ENCODE results near the gene SDE2.
"Not testable (repeated sequence)": the region's sequence is repeated elsewhere in the genome, so short reads cannot be mapped to it uniquely, and the experiment has no call there.

Gene SDE2

DNA sequence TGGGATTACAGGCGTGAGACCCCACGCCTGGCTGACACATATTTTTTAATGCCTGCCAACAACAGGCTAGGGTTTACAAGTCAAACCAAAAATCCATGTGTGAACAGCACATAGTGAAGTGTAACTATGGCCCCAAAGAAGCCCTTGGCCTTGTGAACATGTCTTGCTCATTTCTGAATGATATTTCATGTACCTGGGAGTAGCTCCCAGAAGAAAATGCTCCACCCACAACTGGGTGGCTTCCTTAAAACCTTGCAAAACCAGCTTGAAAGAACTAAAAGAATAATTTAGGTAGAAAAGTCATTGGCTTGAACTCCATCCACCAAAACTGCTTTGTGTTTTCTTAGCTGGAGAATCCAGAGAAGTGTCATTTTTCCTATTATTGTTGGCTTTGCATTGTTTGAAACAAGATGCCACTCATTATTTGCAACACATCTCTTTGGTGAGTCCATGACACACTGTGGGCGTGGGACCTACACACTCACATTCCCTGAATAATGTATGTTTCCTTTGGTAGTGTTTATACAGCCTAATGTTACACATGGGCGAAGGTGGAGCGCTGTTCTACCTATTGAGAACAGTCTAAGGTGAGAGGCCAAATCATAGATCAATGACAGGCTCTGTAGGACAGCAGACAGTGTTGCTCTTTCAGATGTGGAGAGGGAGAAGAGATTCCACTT is 28.5 kb upstream of the SDE2 start:
- no peaks in the 10 kb centered on the region for H3K36me3 ChIP-seq (ENCODE audit: control insufficient read depth, insufficient read depth, low read length)
- H3K27ac ChIP-seq (ENCODE audit: low read depth, low read length), result no peak overlapping the region
- H3K4me3 ChIP-seq (ENCODE audit: low read length), result no peak overlapping the region
- no peak overlapping the region for H3K9ac ChIP-seq (ENCODE audit: low read length)
- no peaks in the 10 kb centered on the region for H3K27me3 ChIP-seq (ENCODE audit: control insufficient read depth, insufficient read depth, low read length)
- H3K4me1 ChIP-seq (ENCODE audit: control insufficient read depth, insufficient read depth, low read length), result no peaks in the 10 kb centered on the region

- Histone ChIP-seq H3K27me3 (ENCODE audit: control insufficient read depth, insufficient read depth, low read length) (no peaks in the 10 kb centered on the region), H3K9ac (ENCODE audit: low read length) (no peak overlapping the region), H3K27ac (ENCODE audit: low read depth, low read length) (no peak overlapping the region), H3K4me3 (ENCODE audit: low read length) (no peak overlapping the region), H3K36me3 (ENCODE audit: control insufficient read depth, insufficient read depth, low read length) (no peaks in the 10 kb centered on the region), H3K4me1 (ENCODE audit: control insufficient read depth, insufficient read depth, low read length) (no peaks in the 10 kb centered on the region)
Measured at GRCh38 chr1:226026833-226027232, 27.7 kb upstream of the SDE2 start.

- H3K27me3 ChIP-seq (ENCODE audit: control insufficient read depth, insufficient read depth, low read length), result no peaks in the 10 kb centered on the region
- no peak overlapping the region for H3K9ac ChIP-seq (ENCODE audit: low read length)
- H3K4me3 ChIP-seq (ENCODE audit: low read length), result no peak overlapping the region
- H3K36me3 ChIP-seq (ENCODE audit: control insufficient read depth, insufficient read depth, low read length), result no peaks in the 10 kb centered on the region
- H3K27ac ChIP-seq (ENCODE audit: low read depth, low read length), result no peak overlapping the region
- H3K4me1 ChIP-seq (ENCODE audit: control insufficient read depth, insufficient read depth, low read length), result no peaks in the 10 kb centered on the region
Measured at GRCh38 chr1:226023735-226024134, 24.6 kb upstream of the SDE2 start.

GRCh38 chr1:226021801-226022200 is 22.7 kb upstream of the SDE2 start:
- H3K36me3 ChIP-seq (ENCODE audit: control insufficient read depth, insufficient read depth, low read length), result no peaks in the 10 kb centered on the region
- no peaks in the 10 kb centered on the region for H3K27me3 ChIP-seq (ENCODE audit: control insufficient read depth, insufficient read depth, low read length)
- no peak overlapping the region for H3K27ac ChIP-seq (ENCODE audit: low read depth, low read length)
- H3K9ac ChIP-seq (ENCODE audit: low read length), result no peak overlapping the region
- H3K4me1 ChIP-seq (ENCODE audit: control insufficient read depth, insufficient read depth, low read length), result no peaks in the 10 kb centered on the region
- no peak overlapping the region for H3K4me3 ChIP-seq (ENCODE audit: low read length)

DNA sequence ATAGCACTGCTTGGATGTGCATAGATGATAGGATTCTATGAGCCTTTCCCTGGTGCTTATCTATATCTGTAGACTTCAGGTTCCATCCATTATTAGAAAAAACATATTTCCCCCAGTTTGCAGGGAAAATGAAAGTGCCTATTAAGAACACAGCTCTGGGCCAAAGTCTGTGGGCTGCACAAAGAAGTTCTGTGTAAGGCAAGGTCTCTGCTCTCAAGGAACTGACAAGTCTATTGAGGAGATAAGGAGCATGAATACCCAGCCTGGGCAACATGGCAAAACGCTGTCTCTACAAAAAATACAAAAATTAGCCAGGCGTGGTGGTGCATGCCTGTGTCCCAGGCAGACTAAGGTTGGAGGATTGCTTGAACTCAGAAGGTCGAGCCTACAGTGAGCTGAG is 22.3 kb upstream of the SDE2 start:
- H3K36me3 ChIP-seq (ENCODE audit: control insufficient read depth, insufficient read depth, low read length), result no peaks in the 10 kb centered on the region
- H3K27ac ChIP-seq (ENCODE audit: low read depth, low read length), result no peak overlapping the region
- H3K4me1 ChIP-seq (ENCODE audit: control insufficient read depth, insufficient read depth, low read length), result no peaks in the 10 kb centered on the region
- no peak overlapping the region for H3K9ac ChIP-seq (ENCODE audit: low read length)
- H3K27me3 ChIP-seq (ENCODE audit: control insufficient read depth, insufficient read depth, low read length), result no peaks in the 10 kb centered on the region
- no peak overlapping the region for H3K4me3 ChIP-seq (ENCODE audit: low read length)

DNA sequence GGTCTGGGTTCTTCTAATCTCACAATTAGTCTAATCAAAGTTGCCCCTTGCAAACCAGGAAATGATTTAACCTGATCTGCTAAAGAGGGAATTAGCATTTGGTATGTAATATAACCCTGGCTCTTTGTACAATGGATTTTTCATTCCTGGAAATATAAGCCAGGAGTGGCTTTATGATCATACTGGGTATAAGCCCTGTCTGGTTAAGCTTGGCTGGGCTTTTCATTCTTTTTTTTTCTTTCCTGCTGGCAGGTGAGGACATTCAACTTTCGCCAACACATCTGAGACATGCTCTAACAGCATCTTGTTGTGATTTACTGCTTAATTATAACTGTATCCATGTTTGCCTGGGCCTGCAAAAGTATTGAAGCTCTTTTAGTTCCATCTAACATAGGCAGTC is 20.4 kb upstream of the SDE2 start:
- no peak overlapping the region for H3K4me3 ChIP-seq (ENCODE audit: low read length)
- H3K27me3 ChIP-seq (ENCODE audit: control insufficient read depth, insufficient read depth, low read length), result no peaks in the 10 kb centered on the region
- H3K36me3 ChIP-seq (ENCODE audit: control insufficient read depth, insufficient read depth, low read length), result no peaks in the 10 kb centered on the region
- no peak overlapping the region for H3K27ac ChIP-seq (ENCODE audit: low read depth, low read length)
- no peaks in the 10 kb centered on the region for H3K4me1 ChIP-seq (ENCODE audit: control insufficient read depth, insufficient read depth, low read length)
- H3K9ac ChIP-seq (ENCODE audit: low read length), result no peak overlapping the region

GRCh38 chr1:226017070-226017469 is 17.9 kb upstream of the SDE2 start:
- Histone ChIP-seq H3K27ac (ENCODE audit: low read depth, low read length) (no peak overlapping the region), H3K9ac (ENCODE audit: low read length) (no peak overlapping the region), H3K27me3 (ENCODE audit: control insufficient read depth, insufficient read depth, low read length) (no peaks in the 10 kb centered on the region), H3K4me1 (ENCODE audit: control insufficient read depth, insufficient read depth, low read length) (no peaks in the 10 kb centered on the region), H3K36me3 (ENCODE audit: control insufficient read depth, insufficient read depth, low read length) (no peaks in the 10 kb centered on the region), H3K4me3 (ENCODE audit: low read length) (no peak overlapping the region)

DNA sequence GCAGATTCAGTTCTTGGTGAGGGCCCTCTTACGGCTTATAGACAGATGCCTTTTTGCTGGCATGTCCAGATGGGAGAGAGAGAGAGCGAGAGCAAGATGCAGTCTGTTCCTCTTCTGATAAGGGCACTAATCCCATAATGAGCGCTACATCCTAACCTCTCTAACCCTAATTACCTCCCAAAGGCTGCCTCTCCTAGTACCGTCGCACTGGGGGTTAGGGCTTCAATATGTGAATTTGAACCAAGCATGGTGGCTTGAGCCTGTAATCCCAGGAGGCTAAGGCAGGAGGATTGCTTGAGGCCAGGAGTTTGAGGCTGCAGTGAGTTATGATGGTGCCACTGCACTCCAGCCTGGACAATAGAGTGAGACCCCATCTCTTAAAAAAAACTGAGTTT is 10.5 kb upstream of the SDE2 start:
- no peak overlapping the region for H3K27ac ChIP-seq (ENCODE audit: low read depth, low read length)
- H3K4me3 ChIP-seq (ENCODE audit: low read length), result no peak overlapping the region
- no peaks in the 10 kb centered on the region for H3K4me1 ChIP-seq (ENCODE audit: control insufficient read depth, insufficient read depth, low read length)
- H3K9ac ChIP-seq (ENCODE audit: low read length), result no peak overlapping the region
- H3K36me3 ChIP-seq (ENCODE audit: control insufficient read depth, insufficient read depth, low read length), result no peaks in the 10 kb centered on the region
- H3K27me3 ChIP-seq (ENCODE audit: control insufficient read depth, insufficient read depth, low read length), result no peaks in the 10 kb centered on the region

DNA sequence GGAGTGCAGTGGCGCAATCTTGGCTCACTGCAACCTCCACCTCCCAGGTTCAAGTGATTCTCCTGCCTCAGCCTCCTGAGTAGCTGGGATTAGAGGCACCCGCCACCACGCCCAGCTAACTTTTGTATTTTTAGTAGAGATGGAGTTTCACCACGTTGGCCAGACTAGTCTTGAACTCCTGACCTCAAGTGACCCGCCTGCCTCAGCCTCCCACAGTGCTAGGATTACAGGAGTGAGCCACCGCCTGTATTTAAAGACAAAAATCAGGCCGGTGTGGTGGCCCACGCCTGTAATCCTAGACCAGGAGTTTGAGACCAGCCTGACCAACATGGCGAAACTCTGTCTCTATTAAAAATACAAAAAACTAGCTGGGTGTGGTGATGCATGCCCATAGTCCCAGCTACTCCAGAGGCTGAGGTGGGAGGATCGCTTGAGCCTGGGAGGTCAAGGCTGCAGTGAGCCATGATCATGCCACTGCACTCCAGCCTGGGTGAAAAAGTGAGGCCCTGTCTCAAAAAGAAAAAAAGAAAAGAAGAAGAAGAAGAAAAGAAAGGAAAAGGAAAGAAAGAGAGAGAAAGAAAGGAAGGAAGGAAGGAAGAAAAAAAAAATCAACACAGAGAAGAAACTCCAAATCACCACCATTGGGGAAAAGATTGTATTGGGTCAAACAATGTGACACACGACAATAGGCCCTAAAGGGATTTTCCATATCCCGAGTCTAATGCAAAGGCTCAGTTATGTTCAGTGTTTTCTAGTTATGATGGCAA is 8.2 kb upstream of the SDE2 start:
- H3K36me3 ChIP-seq (ENCODE audit: control insufficient read depth, insufficient read depth, low read length); H3K4me1 ChIP-seq (ENCODE audit: control insufficient read depth, insufficient read depth, low read length); H3K27ac ChIP-seq (ENCODE audit: low read depth, low read length); H3K4me3 ChIP-seq (ENCODE audit: low read length); H3K9ac ChIP-seq (ENCODE audit: low read length); H3K27me3 ChIP-seq (ENCODE audit: control insufficient read depth, insufficient read depth, low read length): not testable (repeated sequence)

DNA sequence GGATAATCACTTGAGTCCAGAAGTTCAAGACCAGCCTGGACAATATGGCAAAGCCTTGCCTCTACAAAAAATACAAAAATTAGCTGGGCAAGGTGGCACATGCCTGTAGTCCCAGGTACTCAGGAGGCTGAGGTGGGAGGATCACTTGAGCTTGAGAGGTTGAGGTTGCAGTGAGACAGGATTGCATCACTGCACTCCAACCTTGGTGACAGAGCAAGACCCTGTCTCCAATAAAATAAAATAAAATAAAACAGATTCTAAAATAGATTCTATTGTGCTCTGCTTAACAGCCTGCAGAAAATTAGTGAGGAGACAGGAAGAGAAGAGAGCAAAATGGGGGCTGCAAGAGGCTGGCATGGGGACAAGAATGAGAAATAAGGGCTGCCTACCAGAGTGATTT is 7.5 kb upstream of the SDE2 start:
- H3K36me3 ChIP-seq (ENCODE audit: control insufficient read depth, insufficient read depth, low read length), result no peaks in the 10 kb centered on the region
- no peak overlapping the region for H3K27ac ChIP-seq (ENCODE audit: low read depth, low read length)
- H3K27me3 ChIP-seq (ENCODE audit: control insufficient read depth, insufficient read depth, low read length), result no peaks in the 10 kb centered on the region
- no peak overlapping the region for H3K9ac ChIP-seq (ENCODE audit: low read length)
- H3K4me1 ChIP-seq (ENCODE audit: control insufficient read depth, insufficient read depth, low read length), result no peaks in the 10 kb centered on the region
- no peak overlapping the region for H3K4me3 ChIP-seq (ENCODE audit: low read length)

DNA sequence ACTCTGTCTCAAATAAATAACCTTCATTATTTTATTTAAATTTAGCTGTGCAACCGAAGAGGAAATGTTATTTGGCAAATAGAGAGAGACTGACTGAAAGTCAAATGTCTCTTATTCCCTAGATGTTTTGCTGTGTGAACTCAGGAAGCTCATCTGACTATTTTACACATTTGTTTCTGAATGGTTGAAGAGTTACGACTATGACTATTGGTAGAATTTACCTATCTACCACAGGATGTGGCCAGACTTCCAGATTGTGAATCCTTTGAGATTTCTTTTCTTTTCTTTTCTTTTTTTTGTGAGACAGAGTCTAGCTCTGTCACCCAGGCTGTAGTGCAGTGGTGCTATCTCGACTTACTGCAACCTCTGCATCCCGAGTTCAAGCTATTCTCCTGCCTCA is 5.3 kb upstream of the SDE2 start:
- Histone ChIP-seq H3K27ac (ENCODE audit: low read depth, low read length) (no peak overlapping the region), H3K27me3 (ENCODE audit: control insufficient read depth, insufficient read depth, low read length) (no peaks in the 10 kb centered on the region), H3K4me1 (ENCODE audit: control insufficient read depth, insufficient read depth, low read length) (no peaks in the 10 kb centered on the region), H3K36me3 (ENCODE audit: control insufficient read depth, insufficient read depth, low read length) (no peaks in the 10 kb centered on the region), H3K4me3 (ENCODE audit: low read length) (no peak overlapping the region), H3K9ac (ENCODE audit: low read length) (no peak overlapping the region)

- Histone ChIP-seq H3K4me3 (ENCODE audit: low read length) (no peak overlapping the region), H3K27me3 (ENCODE audit: control insufficient read depth, insufficient read depth, low read length) (no peaks in the 10 kb centered on the region), H3K9ac (ENCODE audit: low read length) (no peak overlapping the region), H3K4me1 (ENCODE audit: control insufficient read depth, insufficient read depth, low read length) (peaks cover under 1% of the 10 kb centered on the region), H3K36me3 (ENCODE audit: control insufficient read depth, insufficient read depth, low read length) (no peaks in the 10 kb centered on the region), H3K27ac (ENCODE audit: low read depth, low read length) (no peak overlapping the region)
Measured at GRCh38 chr1:226003502-226004170, 4.5 kb upstream of the SDE2 start.
